Prostate gland (tissue), 2 donors: Measurements from ENCODE around the gene IQCE. TPM values are rescaled to one million over a fixed set of nuclear protein-coding genes. Genes with fewer than 3 reads are reported as not detected.

ENCODE experiments used
- DNase-seq: peaks from one replicate; pipeline ENCODE4 v3.0.0-alpha.2; 2019; ENCODE audit warnings: low spot score
- H3K27ac ChIP-seq, 2 donors: fragments of 200-600 bp; sonication (generic); 2 replicates each; pipeline ENCODE4 v1.5.1; 2017 to 2019
- H3K27me3 ChIP-seq: fragments of 200-600 bp; sonication (generic); replicated peaks from 2 replicates; pipeline ENCODE4 v1.5.1; 2019; ENCODE audit not compliant: insufficient read depth
- H3K36me3 ChIP-seq, 2 donors: fragments of 200-600 bp; sonication (generic); 1 replicate in 1 of 2; 2 replicates in 1 of 2; pipeline versions ENCODE4 v1.5.1 to v1.8.1; 2017 to 2019
- H3K4me1 ChIP-seq: fragments of 200-600 bp; sonication (generic); replicated peaks from 2 replicates; pipeline ENCODE4 v1.5.1; 2019
- H3K4me3 ChIP-seq, 2 donors: fragments of 200-600 bp; sonication (generic); 2 replicates each; pipeline ENCODE4 v1.5.1; 2017 to 2019
- H3K9me3 ChIP-seq: fragments of 200-600 bp; sonication (generic); 2 replicates; pipeline ENCODE4 v1.5.1; 2017
- CTCF ChIP-seq, 4 experiments: fragments of 200-600 bp in 2 of 4; fragments of 450-650 bp in 2 of 4; sonication (generic) in 2 of 4; IDR thresholded peaks; 1 replicate in 3 of 4; 2 replicates in 1 of 4; pipeline ENCODE4 v1.5.1; 2016 to 2019; ENCODE audit warnings: antibody characterized with exemption in 4 of 4, mild to moderate bottlenecking in 2 of 4, moderate library complexity in 2 of 4
- POLR2A ChIP-seq: fragments of 450-650 bp; IDR thresholded peaks from one replicate; pipeline ENCODE4 v1.6.1; 2016; ENCODE audit warnings: antibody characterized with exemption, mild to moderate bottlenecking
- POLR2AphosphoS5 ChIP-seq: sonication (generic); formaldehyde crosslinking; IDR thresholded peaks from one replicate; pipeline ENCODE4 v1.6.1; 2017; ENCODE audit warnings: antibody characterized with exemption
- WGBS: methylation state at CpG from one replicate; pipeline ENCODE4 v1.1.5; 2018; 5-methylcytosine and 5-hydroxymethylcytosine counted together
- intact Hi-C: fragments of 100-400 bp; cut with DNase I; formaldehyde crosslinking; loops from one replicate; pipeline ENCODE4 v1.14.2; 2022
- total RNA-seq, 2 donors: library from RNA; depleted of rRNA; stranded (reverse); fragments of >200 nt; gene quantifications; one replicate each; pipeline ENCODE4 v1.1.0, GENCODE V29; 2016

IQCE gene
- total RNA-seq, 2 donors from 2014 or later, result 20.2 to 41.9 TPM

- intact Hi-C loops, result no loop called here
- H3K4me1 ChIP-seq, result no peaks in the 10 kb centered on the region
- no peaks in the 10 kb centered on the region for H3K27me3 ChIP-seq
- H3K9me3 ChIP-seq, result no peaks in the 10 kb centered on the region
- no peak overlapping the region for H3K4me3 ChIP-seq
- no peak overlapping the region for H3K27ac ChIP-seq
- TF ChIP-seq POLR2A (no peak), POLR2AphosphoS5 (no peak), CTCF (IDR thresholded peaks at IDR 0.05) (peak in 1 of 4 experiments; percentile 5)
- H3K36me3 ChIP-seq, result no peaks in the 10 kb centered on the region
- no peak for DNase-seq
- 71% methylated on average over 22 of the region's 36 CpGs for WGBS
These were observed 101.7 kb downstream of the IQCE start for GRCh38 chr7:2660359-2661095.

GRCh38 chr7:2661096-2661449 is 102.3 kb downstream of the IQCE start:
- H3K4me3 ChIP-seq, result no peak overlapping the region
- no peak for TF ChIP-seq CTCF (IDR thresholded peaks at IDR 0.05)
- TF ChIP-seq POLR2AphosphoS5, result no peak
- no peak for TF ChIP-seq POLR2A
- no peak for DNase-seq
- H3K9me3 ChIP-seq, result no peaks in the 10 kb centered on the region
- no peaks in the 10 kb centered on the region for H3K27me3 ChIP-seq
- H3K36me3 ChIP-seq, result no peaks in the 10 kb centered on the region
- intact Hi-C loops, result no loop called here
- no peak overlapping the region for H3K27ac ChIP-seq
- no peaks in the 10 kb centered on the region for H3K4me1 ChIP-seq
- 92% methylated on average over 10 of the region's 10 CpGs for WGBS

GRCh38 chr7:2661602-2662272 is 103.0 kb downstream of the IQCE start:
- intact Hi-C loops, result no loop called here
- Histone ChIP-seq H3K36me3 (no peaks in the 10 kb centered on the region), H3K27me3 (no peaks in the 10 kb centered on the region), H3K27ac (no peak overlapping the region), H3K4me3 (no peak overlapping the region), H3K9me3 (no peaks in the 10 kb centered on the region), H3K4me1 (no peaks in the 10 kb centered on the region)
- no peak for DNase-seq
- TF ChIP-seq POLR2A, result no peak
- TF ChIP-seq CTCF (IDR thresholded peaks at IDR 0.05), result no peak
- TF ChIP-seq POLR2AphosphoS5, result no peak
- WGBS, result 80% methylated on average over 34 of the region's 43 CpGs

- H3K4me3 ChIP-seq, result no peak overlapping the region
- no peak for DNase-seq
- no peaks in the 10 kb centered on the region for H3K36me3 ChIP-seq
- H3K27ac ChIP-seq, result no peak overlapping the region
- H3K4me1 ChIP-seq, result no peaks in the 10 kb centered on the region
- intact Hi-C loops, result no loop called here
- no peak for TF ChIP-seq POLR2AphosphoS5
- TF ChIP-seq CTCF (IDR thresholded peaks at IDR 0.05), result no peak
- no peak for TF ChIP-seq POLR2A
- 75% methylated on average over 33 of the region's 33 CpGs for WGBS
- no peaks in the 10 kb centered on the region for H3K27me3 ChIP-seq
- H3K9me3 ChIP-seq, result no peaks in the 10 kb centered on the region
These were observed 103.7 kb downstream of the IQCE start for GRCh38 chr7:2662273-2663120.
